Left renal cortex interstitium (tissue), 4 donors: ENCODE data around the gene SLC11A2. TPM values are rescaled to one million over a fixed set of nuclear protein-coding genes. Genes with fewer than 3 reads are reported as not detected.

Experiments
- DNase-seq, 4 donors: peaks; one replicate each; pipeline ENCODE4 v3.0.0-alpha.2; 2013; ENCODE audit warnings: low read depth in 4 of 4, low spot score in 2 of 4, missing footprints in 1 of 4
- polyA plus RNA-seq, 4 donors: library from polyadenylated mRNA; unstranded; fragments of 120-200 nt; gene quantifications; one replicate each; pipeline ENCODE4 v1.2.1, GENCODE V29; 2013; ENCODE audit not compliant: insufficient read length in 4 of 4

SLC11A2 gene
- 10 to 100 TPM; 43.1 to 64.4 (median 51.8) TPM for polyA plus RNA-seq

DNA sequence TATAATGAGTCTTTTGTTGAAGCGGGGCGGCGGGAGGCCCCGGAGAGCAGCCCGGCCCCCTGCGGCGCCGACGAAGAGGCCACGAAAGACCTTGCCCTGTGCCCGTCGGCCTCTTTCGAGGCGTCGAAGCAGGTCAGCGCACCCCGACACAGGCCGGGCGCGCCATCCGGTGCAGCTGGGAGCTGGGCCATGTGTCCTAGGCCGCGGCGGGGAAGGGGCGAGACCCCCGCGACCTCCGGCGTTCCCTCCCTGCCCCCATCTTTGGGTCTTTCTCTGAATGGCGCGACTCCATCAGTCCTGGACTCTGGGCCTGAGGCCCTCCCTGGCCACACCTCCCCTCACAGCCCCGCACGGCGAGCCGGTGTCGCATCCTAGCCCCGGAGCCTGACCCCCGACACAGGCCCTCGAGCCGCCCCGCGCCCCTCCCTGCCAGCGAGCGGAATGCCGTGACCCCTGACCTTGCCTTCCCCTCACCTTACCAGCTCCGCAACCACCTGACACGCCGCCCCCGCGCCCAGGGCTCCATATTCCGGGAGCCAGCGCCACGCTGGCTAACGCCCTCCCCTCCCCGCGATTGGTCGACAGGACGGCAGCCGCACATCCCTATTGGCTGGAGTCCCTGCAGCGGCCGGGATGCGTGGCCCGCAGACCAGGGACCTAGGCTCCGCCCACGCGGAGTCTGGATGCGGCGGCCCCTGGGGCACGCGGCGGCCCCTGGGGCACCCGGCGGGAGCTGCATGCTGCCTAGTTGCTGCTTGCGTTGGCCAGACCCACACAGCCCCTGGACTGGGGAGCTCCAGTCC lies at the start of gene SLC11A2:
Gene SLC11A2 (minus strand): TSS at position 549 of the 803 bp plus-strand sequence. CDS start 15,656 bp downstream, outside the sequence.
- peak; percentile 77 to 91 (median 84) for DNase-seq

DNA sequence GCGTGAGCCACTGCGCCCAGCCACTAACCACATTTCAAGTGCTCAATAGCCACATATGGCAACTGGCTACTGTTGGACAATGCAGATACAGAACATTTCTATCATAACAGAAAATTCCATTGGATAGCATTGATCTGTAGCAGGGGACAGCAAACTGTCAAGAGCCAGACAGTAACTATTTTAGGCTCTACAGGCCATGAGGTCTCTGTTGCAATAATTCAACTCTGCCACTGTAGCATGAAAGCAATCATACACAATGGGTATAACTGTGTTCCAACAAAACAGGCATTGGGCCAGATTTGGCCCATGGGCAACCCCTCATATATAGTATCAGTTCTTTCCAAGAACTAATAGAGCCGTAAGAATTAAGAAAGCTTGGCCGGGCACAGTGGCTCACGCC lies 49.2 kb upstream of the SLC11A2 start:
- no peak for DNase-seq

DNA sequence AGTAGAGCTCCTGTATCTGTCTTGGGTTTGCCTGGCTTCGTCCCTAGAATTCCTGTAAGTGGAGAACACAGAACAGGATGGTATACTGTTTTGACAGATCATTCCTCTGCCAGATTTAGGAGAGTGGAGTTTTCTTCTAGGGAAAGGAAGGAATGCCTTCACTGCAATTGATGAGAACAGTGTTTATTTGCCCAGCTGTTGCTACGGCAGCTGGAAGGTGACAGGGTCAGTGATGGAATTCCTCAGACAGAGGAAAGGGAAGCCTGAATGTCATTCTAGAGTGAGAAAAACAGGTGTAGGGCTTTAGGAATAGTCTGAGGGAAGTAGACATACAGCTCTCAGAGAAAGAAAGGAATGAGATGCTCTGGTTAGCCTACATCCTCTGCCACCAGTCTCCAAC lies 45.5 kb upstream of the SLC11A2 start:
- DNase-seq, result no peak

DNA sequence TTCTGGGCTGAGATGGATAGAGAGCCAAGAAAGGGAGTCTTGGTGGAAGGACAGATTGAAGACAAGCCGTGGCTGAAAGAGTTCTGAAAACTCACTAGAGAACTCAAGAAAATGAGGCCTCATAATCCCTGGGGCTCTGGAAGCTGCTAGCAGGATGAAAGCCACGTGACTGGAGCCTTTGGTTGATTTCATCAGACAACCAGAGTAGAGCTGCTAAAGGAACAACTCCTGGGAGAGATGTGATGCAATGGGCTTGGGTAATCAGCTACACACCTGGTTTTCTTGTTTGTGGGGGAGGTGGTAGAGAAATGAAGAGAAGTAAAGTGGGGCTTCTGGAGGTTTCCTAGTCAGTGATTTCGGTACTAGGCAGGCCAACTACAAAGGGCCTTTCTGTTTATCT lies 43.8 kb upstream of the SLC11A2 start:
- DNase-seq, result no peak

DNA sequence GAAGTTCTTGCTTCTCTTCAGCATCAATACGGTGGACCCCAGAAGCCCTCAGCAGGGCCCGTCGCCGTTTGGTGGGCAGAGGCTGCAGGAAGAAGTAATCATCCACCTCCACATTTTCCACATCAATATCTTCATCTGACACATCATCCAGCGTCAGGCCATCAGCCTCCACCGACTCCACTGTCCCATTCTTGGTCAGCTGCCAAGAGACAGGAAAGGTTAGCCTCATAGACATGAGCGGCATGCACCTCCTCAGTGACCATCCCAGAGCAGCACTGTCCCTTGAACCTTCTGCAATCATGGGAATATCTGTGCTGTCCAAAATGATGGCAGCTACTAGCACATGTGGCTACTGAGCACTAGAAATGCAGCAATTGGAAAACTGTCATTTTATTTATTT lies 41.6 kb upstream of the SLC11A2 start:
- DNase-seq, result no peak

DNA sequence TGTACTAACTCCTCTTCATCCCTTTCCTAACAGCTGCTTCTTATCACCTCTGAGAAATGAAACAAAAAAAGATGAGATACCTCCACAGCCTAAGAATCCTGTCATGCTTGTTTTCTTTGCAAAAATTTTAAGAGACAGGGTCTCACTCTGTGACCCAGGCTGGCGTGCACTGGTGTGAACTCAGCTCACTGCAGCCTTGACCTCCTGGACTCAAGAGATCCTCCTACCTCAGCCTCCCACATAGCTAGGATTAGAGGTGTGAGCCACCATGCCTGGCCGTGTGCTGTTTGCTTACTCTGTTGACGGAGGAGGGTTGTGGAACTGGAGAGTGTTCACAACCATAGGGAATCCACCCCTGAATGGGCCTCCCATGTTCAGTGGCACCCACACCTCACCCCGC lies 41.0 kb upstream of the SLC11A2 start:
- no peak for DNase-seq

DNA sequence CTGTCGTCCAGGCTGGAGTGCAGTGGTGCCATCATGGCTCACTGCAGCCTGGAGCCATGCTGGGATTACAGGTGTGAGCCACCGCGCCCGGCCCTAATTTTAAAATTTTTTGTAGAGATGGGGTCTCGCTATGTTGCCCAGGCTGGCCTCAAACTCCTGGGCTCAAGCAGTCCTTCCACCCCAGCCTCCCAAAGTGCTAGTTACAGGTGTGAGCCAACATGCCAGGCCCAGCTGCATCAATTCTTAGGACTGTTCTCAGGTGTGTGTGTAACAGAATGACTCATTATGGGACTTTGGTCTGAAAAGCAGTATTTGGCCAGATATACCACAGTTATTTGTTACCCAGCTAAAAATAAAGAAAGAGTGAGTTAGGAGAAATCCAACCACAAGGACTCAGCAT lies 39.3 kb upstream of the SLC11A2 start:
- no peak for DNase-seq

DNA sequence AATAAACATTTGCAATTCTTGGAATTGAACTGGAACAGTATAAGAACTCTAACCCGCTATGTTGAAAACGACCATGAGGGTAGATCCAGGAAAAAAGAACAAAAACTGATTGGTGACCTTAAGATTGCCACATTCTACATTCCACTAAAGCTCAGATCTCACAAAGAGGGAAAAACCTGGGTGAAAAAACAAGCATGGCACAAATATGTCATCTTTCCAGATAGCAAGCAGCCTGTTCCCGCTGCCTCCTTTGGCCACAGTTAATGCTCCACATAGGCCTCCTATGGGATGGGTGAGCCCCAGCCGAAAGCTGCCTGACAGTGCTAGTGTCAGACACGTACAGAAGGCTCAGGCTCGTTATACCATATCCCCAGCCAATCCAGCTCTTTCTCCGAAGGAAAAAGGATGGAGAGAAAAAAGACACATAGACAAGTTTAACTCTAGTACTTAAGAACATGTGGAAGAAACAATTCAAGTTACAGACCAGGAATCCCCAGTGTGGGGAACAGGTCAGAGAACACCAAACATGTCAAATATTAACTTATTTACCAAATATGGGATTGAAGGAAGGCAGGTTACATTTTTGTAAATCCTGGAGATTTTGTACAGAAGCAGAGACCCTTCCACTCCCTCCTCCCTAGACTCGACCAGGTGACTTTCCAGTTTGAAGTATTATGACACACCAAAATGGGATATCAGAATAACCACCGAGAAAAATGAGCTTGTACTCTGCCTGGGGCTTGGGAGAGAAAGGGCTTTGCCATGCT lies 36.6 kb upstream of the SLC11A2 start:
- DNase-seq, result no peak

DNA sequence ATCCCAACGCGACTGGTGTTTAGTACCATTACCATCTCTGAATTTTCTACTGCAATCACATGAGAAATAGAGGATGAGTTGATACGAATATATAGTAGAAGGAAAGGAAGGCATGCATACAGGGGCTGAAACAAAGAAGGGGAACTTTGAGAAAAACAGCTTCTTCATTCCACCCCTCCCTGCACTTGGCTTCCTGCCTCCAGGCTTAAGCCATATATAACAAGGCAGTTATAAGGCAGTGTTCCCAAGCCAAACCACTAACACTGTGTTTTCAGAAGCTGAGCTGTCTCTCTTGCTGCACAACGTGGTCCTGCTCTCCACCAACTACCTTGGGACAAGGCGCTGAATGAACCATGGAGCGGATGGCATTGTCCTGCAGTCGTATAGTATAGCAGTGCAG lies 32.9 kb upstream of the SLC11A2 start:
- DNase-seq, result no peak

DNA sequence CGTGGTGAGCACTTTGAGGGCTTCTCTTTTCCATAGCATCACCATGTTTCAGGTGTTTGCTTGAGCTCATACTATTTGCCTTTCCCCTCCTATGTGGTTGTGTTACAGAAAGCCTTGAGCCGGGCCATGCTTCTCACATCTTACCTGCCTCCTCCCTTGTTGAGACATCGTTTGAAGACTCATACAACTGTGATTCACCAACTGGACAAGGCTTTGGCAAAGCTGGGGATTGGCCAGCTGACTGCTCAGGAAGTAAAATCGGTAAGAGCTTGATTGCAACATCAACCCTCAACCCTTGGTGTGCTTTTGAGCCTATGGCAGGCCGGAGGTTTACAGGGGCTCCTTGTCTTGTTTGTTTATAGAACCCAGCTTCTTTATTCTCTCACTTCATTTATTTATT lies 30.1 kb upstream of the SLC11A2 start:
- DNase-seq, result no peak

DNA sequence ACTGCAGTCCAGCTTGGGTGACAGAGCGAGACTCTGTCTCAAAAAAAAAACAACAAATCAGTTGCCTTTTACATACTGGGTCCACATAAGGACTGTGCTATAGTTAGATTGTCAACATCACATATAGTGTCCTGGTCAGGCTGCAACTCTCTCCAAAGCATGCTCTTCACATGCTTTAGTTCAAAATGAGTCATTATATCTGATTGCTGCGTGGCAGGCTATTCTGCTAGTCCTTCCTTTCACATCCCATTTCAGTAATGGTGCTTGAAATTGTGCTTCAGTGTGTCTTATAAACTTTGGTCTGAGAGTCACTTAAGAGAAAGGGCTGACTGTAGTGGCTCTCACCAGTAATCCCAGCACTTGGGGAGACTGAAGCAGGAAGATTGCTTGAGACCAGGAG lies 28.9 kb upstream of the SLC11A2 start:
- no peak for DNase-seq

DNA sequence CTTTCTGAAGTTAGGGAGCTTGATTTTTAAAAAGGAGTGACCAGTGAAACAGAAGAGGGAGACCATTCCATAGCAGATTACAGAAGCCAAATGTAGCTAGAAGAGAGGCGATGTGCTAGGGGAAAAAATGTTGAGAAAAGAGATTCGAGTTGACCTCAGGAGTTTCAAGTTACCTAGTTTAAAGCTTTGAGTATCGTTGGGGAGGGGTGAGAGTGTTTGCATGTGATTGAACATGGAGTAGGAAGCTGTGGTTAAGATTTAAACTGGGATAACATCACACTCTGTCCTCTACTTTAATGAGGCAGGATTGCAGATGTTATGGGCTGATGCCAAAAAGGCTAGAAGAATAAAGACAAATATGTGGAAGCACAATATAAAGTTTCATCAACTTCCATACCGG lies 25.6 kb upstream of the SLC11A2 start:
- no peak for DNase-seq

DNA sequence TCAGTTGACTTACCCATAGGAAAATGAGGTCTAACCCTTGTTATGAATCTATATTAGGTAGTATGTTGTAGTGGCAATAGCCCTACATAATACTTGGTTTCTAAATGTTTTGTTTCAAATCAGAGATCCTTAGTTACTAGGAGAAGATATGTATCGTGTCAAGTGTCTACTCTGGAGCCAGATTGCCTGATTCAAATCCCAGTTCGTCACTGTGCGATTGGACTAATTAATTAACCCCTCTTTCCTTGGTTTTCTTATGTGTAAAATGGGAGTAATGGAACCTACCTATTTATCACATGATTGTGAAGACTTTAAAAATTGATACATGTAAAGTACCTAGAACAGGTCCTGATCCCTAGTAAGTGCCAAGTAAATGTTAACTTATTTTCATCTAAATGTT lies 23.3 kb upstream of the SLC11A2 start:
- no peak for DNase-seq

DNA sequence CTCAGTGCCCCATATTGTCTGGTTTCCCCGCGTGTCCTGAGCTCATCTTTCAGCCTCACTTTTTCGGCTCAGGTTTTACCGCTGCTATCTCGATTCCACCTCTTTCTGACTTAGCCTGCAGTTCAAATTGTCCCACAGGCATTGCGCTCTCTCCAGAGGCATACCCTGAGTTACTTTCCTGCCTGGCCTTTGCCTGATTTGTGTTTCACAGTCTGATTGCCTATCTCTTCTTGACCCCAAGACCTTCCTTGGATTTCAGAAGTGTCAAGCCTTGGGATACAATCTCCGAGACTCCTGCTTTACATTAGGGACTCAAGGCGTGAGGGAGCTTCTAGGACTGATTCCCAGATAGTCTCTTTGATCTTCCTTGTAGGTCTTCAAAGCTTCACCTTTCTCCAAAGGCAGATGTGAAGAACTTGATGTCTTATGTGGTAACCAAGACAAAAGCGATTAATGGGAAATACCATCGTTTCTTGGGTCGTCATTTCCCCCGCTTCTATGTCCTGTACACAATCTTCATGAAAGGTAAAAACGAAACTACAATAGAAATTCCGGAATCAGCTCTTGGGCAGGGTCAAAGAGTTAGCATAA lies 22.6 kb upstream of the SLC11A2 start:
- no peak for DNase-seq

DNA sequence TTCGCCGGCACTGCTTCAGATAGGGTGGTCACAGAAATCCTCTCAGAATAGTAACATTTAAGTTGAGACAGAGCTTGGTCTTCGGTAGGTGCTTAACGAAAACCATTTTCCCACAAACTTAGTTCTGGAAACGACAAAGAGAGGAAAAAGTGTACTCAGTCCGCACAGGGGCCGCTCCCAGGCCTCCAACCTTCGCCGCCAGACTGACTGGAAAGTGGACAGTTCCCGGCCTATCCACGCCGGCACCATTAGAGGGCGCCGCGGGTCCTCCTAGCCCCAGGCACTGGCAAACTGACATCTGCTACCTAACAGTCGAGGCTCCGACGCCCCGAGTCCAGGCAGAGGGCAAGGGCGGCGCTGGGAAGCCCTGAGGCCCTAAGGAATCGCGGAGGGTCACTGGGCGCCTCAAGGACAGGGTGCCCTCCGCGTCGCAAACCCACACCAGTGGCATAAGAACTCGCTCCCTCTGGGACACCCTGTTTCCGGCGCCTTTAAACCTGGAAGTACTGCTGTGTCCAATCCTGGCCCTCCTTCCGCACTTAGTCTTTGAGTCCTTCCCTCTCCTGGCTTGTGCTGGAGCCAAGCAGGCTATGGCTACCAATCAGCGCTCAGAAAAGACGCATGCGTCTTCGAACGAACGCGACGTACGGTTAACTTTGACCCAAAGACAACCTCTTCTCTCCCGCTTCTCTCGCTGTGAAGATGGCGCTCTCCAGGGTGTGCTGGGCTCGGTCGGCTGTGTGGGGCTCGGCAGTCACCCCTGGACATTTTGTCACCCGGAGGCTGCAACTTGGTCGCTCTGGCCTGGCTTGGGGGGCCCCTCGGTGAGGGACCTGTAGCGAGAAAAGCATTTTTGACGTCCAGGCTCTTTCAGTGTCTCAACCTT lies 21.7 kb upstream of the SLC11A2 start, which contains the start of gene LETMD1:
Gene LETMD1 (plus strand): TSS at position 673 of the 886 bp plus-strand sequence. CDS start 30 bp downstream, at position 703.
- DNase-seq, result peak; percentile 89 to 98 (median 96)

DNA sequence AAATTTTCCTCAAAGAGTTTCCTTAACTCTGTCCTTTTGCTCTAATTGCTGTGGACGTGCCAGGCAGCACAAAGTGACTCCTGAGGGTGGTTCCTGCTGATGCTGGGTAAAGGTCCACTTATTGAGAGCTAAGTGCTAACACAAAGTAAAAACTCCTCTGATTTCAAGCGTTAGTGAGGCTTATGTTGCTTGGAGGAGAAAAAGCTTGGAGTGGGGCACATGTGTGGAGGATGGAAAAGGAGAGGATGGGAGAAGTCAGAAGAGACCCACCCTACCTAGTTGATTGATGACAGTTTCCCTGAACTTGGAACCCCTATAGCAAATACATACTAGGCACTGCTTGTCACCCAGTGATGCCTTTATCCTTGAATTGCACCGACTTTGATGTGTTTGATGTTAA lies 10.1 kb upstream of the SLC11A2 start:
- DNase-seq, result no peak

DNA sequence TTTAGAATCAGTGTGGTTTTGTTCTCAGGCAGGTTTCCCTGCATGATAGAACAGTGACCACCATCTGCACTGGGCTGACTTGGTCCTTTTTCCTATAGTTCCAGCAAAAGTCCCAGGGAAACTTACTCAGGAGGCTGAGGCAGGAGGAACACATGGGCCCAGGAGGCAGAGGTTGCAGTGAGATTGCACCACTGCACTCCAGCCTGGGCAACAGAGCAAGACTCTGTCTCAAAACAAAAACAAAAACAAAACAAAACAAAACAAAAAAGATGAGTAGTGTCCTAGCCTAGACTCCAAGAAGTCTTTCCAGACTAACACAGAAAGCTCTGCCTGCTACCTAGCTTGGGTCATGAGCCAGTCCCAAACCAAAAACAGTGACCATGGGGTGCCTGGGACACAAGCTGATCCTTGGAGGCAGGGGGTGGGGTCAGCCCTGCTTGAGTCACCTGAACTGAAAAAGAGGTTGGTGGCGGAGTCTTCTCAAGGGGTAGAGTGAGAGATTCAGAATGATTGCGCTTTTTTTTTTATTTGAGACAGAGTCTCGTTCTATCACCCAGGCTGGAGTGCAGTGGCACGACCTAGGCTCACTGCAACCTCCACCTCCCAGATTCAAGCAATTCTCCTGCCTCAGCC lies 7.4 kb upstream of the SLC11A2 start:
- no peak for DNase-seq

DNA sequence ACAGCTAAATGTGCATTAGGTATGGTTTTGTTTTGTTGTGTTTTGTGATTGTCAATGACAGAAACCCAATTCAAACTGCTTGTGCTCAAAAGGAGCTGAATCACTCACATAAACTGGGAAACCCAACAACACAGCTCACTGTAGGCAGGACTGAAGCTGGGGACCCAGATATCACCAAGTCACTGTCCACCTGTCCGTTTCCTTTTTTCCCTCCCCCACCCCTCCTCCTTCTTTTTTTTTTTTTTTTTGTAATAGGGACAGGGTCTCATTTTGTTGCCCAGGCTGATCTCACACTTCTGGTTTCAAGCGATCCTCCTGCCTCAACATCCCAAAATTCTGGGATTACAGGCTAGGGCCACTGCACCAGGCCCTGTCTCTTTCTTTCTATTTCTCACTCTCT lies 6.9 kb upstream of the SLC11A2 start:
- no peak for DNase-seq

DNA sequence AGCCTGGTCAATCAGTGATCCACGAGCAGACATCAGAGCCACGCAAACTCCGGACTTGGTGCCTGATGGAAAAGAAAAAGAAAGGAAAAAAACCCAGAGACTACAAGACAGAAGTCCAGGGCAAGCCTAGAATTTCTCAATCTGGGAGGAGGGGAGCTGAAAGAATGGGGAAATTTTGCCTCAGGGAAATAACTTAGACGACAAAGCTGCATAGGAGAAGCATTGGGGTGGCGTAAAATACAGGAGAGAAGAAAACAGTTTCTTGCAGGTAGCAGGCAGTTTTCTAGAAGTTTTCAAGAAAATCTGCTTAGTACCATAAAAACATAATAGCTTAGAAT lies 2.6 kb upstream of the SLC11A2 start:
- DNase-seq, result no peak
